HepG2 (cell line): ENCODE results near the gene PDIA6. TPM values are rescaled to one million over a fixed set of nuclear protein-coding genes. Genes with fewer than 3 reads are reported as not detected.

Experiments used
- ATAC-seq: fragments of 200-7000 bp; cut with Tn5 transposase; 3 replicates; pipeline ENCODE4 v1.9.1; 2020; ENCODE audit warnings: mild to moderate bottlenecking, moderate library complexity
- BruUV-seq: library from RNA; stranded (reverse); fragments of 400-500 nt; replicated peaks from 2 replicates; lab custom pipeline; 2021; lab: Mats Ljungman, UMichigan
- CTCF ChIA-PET: fragments of 300-600 bp; formaldehyde crosslinking; extraction: SDS; loops from one replicate; lab custom pipeline; 2021; ENCODE audit warnings: low total read pairs, inconsistent platforms, low intra/inter-chr PET ratio; lab: Yijun Ruan, JAX
- POLR2A ChIA-PET: fragments of 350-600 bp; sonication (Branson Sonifier 250); formaldehyde crosslinking; loops from one replicate; lab custom pipeline; 2020; ENCODE audit warnings: antibody characterized with exemption, inconsistent platforms; lab: Yijun Ruan, JAX
- DNase-seq: peaks from one replicate; pipeline ENCODE4 v3.0.0-alpha.2; 2015; ENCODE audit warnings: low spot score
- FAIRE-seq: peaks from 3 replicates; lab custom pipeline; 2011; peaks lifted over from hg19 to GRCh38; lab: Jason Lieb, UNC
- H2AFZ ChIP-seq: one replicate; pipeline ENCODE4 v1.6.1; 2011; ENCODE audit warnings: low read length, inconsistent platforms
- H3K27ac ChIP-seq: fragments of 300-600 bp; 3 replicates; pipeline ENCODE4 v1.8.0; 2011; ENCODE audit warnings: mixed run types, mild to moderate bottlenecking, mixed read lengths, low read length, inconsistent platforms; ENCODE audit not compliant: insufficient read depth; ENCODE audit errors: extremely low read length
- H3K27me3 ChIP-seq, 2 experiments: fragments of 200-600 bp in 1 of 2; 2 replicates in 1 of 2; 3 replicates in 1 of 2; pipeline versions ENCODE4 v1.6.0 to v1.8.0; 2011; ENCODE audit warnings: low read length in 2 of 2, mild to moderate bottlenecking in 2 of 2, moderate library complexity in 2 of 2, inconsistent platforms in 1 of 2; ENCODE audit not compliant: insufficient read depth in 2 of 2, control insufficient read depth in 1 of 2
- H3K36me3 ChIP-seq, 2 experiments: fragments of 200-600 bp in 1 of 2; replicated peaks in 1 of 2; 2 replicates in 1 of 2; 3 replicates in 1 of 2; pipeline versions ENCODE4 v1.5.1 to v1.8.0; 2011; ENCODE audit warnings: low read length in 2 of 2, inconsistent platforms in 1 of 2; ENCODE audit not compliant: insufficient read depth in 2 of 2, control insufficient read depth in 1 of 2
- H3K4me1 ChIP-seq: 2 replicates; pipeline ENCODE4 v1.5.1; 2012; ENCODE audit warnings: low read length, inconsistent platforms; ENCODE audit not compliant: insufficient read depth
- H3K4me2 ChIP-seq: 2 replicates; pipeline ENCODE4 v1.6.0; 2011; ENCODE audit warnings: low read depth, low read length, inconsistent platforms
- H3K4me3 ChIP-seq, 3 experiments: fragments of 200-600 bp in 1 of 3; sonication (generic), shearing (Covaris generic) in 1 of 3; replicated peaks in 1 of 3; 2 replicates each; pipeline ENCODE4 v1.5.1; 2011 to 2016; ENCODE audit warnings: low read length in 3 of 3, inconsistent platforms in 2 of 3, low read depth in 2 of 3, mild to moderate bottlenecking in 2 of 3, control low read depth in 1 of 3, mixed read lengths in 1 of 3; ENCODE audit not compliant: insufficient read depth in 1 of 3
- H3K79me2 ChIP-seq: one replicate; pipeline ENCODE4 v1.6.1; 2011; ENCODE audit warnings: low read length, inconsistent platforms; ENCODE audit not compliant: insufficient read depth
- H3K9ac ChIP-seq: 2 replicates; pipeline ENCODE4 v1.6.0; 2011; ENCODE audit warnings: mild to moderate bottlenecking, low read depth, low read length, inconsistent platforms; ENCODE audit not compliant: insufficient read depth
- H3K9me3 ChIP-seq: 2 replicates; pipeline ENCODE4 v1.5.1; 2012; ENCODE audit warnings: mild to moderate bottlenecking, low read length
- H4K20me1 ChIP-seq: 2 replicates; pipeline ENCODE4 v1.6.0; 2011; ENCODE audit warnings: inconsistent platforms, mild to moderate bottlenecking, low read length, moderate library complexity; ENCODE audit not compliant: insufficient read depth
- ARNT ChIP-seq: fragments of 450-650 bp; IDR thresholded peaks from 2 replicates; pipeline ENCODE4 v1.6.1; 2017
- GFI1 ChIP-seq: sonication (generic); formaldehyde crosslinking; IDR thresholded peaks from 2 replicates; pipeline ENCODE4 v1.5.0; 2020; ENCODE audit warnings: missing genetic modification reagents, mild to moderate bottlenecking, borderline replicate concordance
- GLMP ChIP-seq: sonication (generic); formaldehyde crosslinking; IDR thresholded peaks from 2 replicates; pipeline ENCODE4 v1.9.0; 2021; ENCODE audit warnings: missing genetic modification reagents, mild to moderate bottlenecking, borderline replicate concordance
- JUND ChIP-seq: sonication (generic); formaldehyde crosslinking; IDR thresholded peaks from 2 replicates; pipeline ENCODE4 v1.8.0; 2022; ENCODE audit warnings: mild to moderate bottlenecking, missing genetic modification reagents
- MAZ ChIP-seq, 2 experiments: sonication (generic) in 1 of 2; formaldehyde crosslinking in 1 of 2; IDR thresholded peaks; 2 replicates each; pipeline versions ENCODE4 v1.5.0 to v1.6.1; 2012 to 2020; ENCODE audit warnings: low read depth in 2 of 2, mild to moderate bottlenecking in 2 of 2, borderline replicate concordance in 1 of 2, improper control_type of control experiment in 1 of 2, low read length in 1 of 2, missing genetic modification reagents in 1 of 2, moderate library complexity in 1 of 2
- SMC3 ChIP-seq: IDR thresholded peaks from 2 replicates; pipeline ENCODE4 v1.6.1; 2011; ENCODE audit warnings: low read length, improper control_type of control experiment
- SOX13 ChIP-seq, 3 experiments: fragments of 450-650 bp in 1 of 3; sonication (generic) in 1 of 3; formaldehyde crosslinking in 1 of 3; IDR thresholded peaks in 2 of 3; conservative IDR thresholded peaks in 1 of 3; 2 replicates each; pipeline versions ENCODE4 v1.5.0 to v1.6.1; 2016 to 2020; ENCODE audit warnings: antibody characterized with exemption in 1 of 3, mild to moderate bottlenecking in 1 of 3, missing compliant biosample characterization in 1 of 3, missing genetic modification reagents in 1 of 3, moderate library complexity in 1 of 3
- ZHX2 ChIP-seq, 2 experiments: sonication (generic) in 1 of 2; formaldehyde crosslinking in 1 of 2; IDR thresholded peaks; 2 replicates each; pipeline versions ENCODE4 v1.6.1 to v1.9.0; 2014 to 2022; ENCODE audit warnings: antibody characterized with exemption in 1 of 2, borderline replicate concordance in 1 of 2, inconsistent platforms in 1 of 2, low read depth in 1 of 2, missing genetic modification reagents in 1 of 2
- ZNF484 ChIP-seq: sonication (generic); formaldehyde crosslinking; IDR thresholded peaks from 2 replicates; pipeline ENCODE4 v1.5.1; 2020; ENCODE audit warnings: mild to moderate bottlenecking, low read depth, missing genetic modification reagents, borderline replicate concordance
- ZNF644 ChIP-seq: IDR thresholded peaks from 2 replicates; pipeline ENCODE4 v1.6.1; 2016; ENCODE audit warnings: low read depth
- whole genome bisulfite sequencing: methylation state at CpG from one replicate; pipeline ENCODE4 v1.1.6; 2017; ENCODE audit warnings: low lambda C conversion rate; 5-methylcytosine and 5-hydroxymethylcytosine counted together
- in situ Hi-C: cut with HindIII; loops from 2 replicates; pipeline ENCODE4 v1.10.0; 2017; ENCODE audit warnings: low pct_unique_long_range_greater_than_20kb; ENCODE audit not compliant: extremely low pct_ligation_motif_present
- intact Hi-C: fragments of 100-400 bp; cut with micrococcal nuclease; formaldehyde crosslinking; loops from one replicate; pipeline ENCODE4 v1.10.0; 2022; ENCODE audit not compliant: unreplicated experiment
- polyA plus RNA-seq, 8 experiments: library from polyadenylated mRNA; depleted of rRNA in 3 of 8; stranded (reverse) in 7 of 8; unstranded in 1 of 8; fragments of >200 nt; fragmentation: Illumina TruSeq in 4 of 8; extraction: Trizol in 4 of 8; gene quantifications; 2 replicates each; pipeline versions ENCODE4 v1.2.1 to v1.2.3, GENCODE V29; 2011 to 2016; ENCODE audit warnings: low read depth in 4 of 8, missing spikeins in 1 of 8, mixed read lengths in 1 of 8; ENCODE audit not compliant: insufficient read depth in 1 of 8
- total RNA-seq, 5 experiments: library from RNA; depleted of rRNA; stranded (reverse); fragments of >200 nt; fragmentation: Illumina TruSeq; extraction: Trizol; gene quantifications; 2 replicates each; pipeline ENCODE4 v1.2.3, GENCODE V29; 2016; ENCODE audit warnings: low read depth in 1 of 5
- TF ChIP-seq, protein P1 (sequence below): sonication (generic); formaldehyde crosslinking; IDR thresholded peaks from 2 replicates; pipeline ENCODE4 v1.4.0; 2020; ENCODE audit warnings: missing genetic modification reagents, borderline replicate concordance

Gene PDIA6
- total and polyA plus RNA-seq, 2 of the 13 experiments (the other 11 are each of a cell fraction or from before 2014, with no cell fraction given) = 586 to 642 TPM

GRCh38 chr2:10846110-10846861, 33.7 kb upstream of the PDIA6 start:
- intact Hi-C loops (no loop called here), in situ Hi-C loops (no loop called here)
- WGBS = 46% methylated on average over 13 of the region's 13 CpGs
- no peaks in the 10 kb centered on the region; the same call in 1 of the 2 replicates for H4K20me1 ChIP-seq
- BruUV-seq = no TSS peak
- ChIA-PET POLR2A (no interaction called here), CTCF (no interaction called here)
- peak; percentile 89 for ATAC-seq
- no peak overlapping the region for H2AFZ ChIP-seq
- FAIRE-seq = peak; percentile 97
- DNase-seq = peak; percentile 71
- peaks cover 26% of the 10 kb centered on the region for H3K4me1 ChIP-seq
- peaks cover 0 to 7% of the 10 kb centered on the region in 2 experiments; a peak in 2 of 5 replicates for H3K27me3 ChIP-seq
- peaks cover 7% of the 10 kb centered on the region for H3K9me3 ChIP-seq
- H3K4me3 ChIP-seq = no peak overlapping the region
- H3K36me3 ChIP-seq = no peaks in the 10 kb centered on the region
- H3K4me2 ChIP-seq = peak overlapping the region; percentile 36
- no peak overlapping the region for H3K9ac ChIP-seq
- H3K27ac ChIP-seq = no peak overlapping the region
- no peaks in the 10 kb centered on the region for H3K79me2 ChIP-seq
- TF ChIP-seq SOX13 (IDR thresholded peaks at IDR 0.05) (no peak), SOX13 (CRISPR knock-in tag; conservative IDR thresholded peaks at IDR 0.05 in 1 of 2, IDR thresholded peaks at IDR 0.05 in 1 of 2) (peak in 1 of 2 experiments; percentile 79; a peak in 2 of 4 replicates), MAZ (IDR thresholded peaks at IDR 0.05; ENCODE audit: borderline replicate concordance, low read depth, low read length) (no peak), MAZ (CRISPR knock-in tag; IDR thresholded peaks at IDR 0.05; ENCODE audit: low read depth) (no peak), GLMP (CRISPR knock-in tag) (no peak), ZHX2 (IDR thresholded peaks at IDR 0.05; ENCODE audit: low read depth) (no peak), ZHX2 (CRISPR knock-in tag; IDR thresholded peaks at IDR 0.05; ENCODE audit: borderline replicate concordance) (no peak), GFI1 (no peak), ZNF644 (CRISPR knock-in tag) (no peak), ZNF484 (CRISPR knock-in tag) (no peak), JUND (CRISPR knock-in tag) (no peak), ARNT (no peak), SMC3 (no peak)
- TF ChIP-seq, protein P1, sequence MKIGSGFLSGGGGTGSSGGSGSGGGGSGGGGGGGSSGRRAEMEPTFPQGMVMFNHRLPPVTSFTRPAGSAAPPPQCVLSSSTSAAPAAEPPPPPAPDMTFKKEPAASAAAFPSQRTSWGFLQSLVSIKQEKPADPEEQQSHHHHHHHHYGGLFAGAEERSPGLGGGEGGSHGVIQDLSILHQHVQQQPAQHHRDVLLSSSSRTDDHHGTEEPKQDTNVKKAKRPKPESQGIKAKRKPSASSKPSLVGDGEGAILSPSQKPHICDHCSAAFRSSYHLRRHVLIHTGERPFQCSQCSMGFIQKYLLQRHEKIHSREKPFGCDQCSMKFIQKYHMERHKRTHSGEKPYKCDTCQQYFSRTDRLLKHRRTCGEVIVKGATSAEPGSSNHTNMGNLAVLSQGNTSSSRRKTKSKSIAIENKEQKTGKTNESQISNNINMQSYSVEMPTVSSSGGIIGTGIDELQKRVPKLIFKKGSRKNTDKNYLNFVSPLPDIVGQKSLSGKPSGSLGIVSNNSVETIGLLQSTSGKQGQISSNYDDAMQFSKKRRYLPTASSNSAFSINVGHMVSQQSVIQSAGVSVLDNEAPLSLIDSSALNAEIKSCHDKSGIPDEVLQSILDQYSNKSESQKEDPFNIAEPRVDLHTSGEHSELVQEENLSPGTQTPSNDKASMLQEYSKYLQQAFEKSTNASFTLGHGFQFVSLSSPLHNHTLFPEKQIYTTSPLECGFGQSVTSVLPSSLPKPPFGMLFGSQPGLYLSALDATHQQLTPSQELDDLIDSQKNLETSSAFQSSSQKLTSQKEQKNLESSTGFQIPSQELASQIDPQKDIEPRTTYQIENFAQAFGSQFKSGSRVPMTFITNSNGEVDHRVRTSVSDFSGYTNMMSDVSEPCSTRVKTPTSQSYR (CRISPR knock-in tag) = no peak
